ENCODE measurements around the gene UBE2D2.
A peak's percentile ranks its signal among the peaks of the same experiment; 100 is the strongest.
"Not testable (repeated sequence)": the region's sequence is repeated elsewhere in the genome, so short reads cannot be mapped to it uniquely, and the experiment has no call there.

Gene UBE2D2

GRCh38 chr5:139588116-139588515, 27.0 kb downstream of the UBE2D2 start:
- DNase-seq = not testable (repeated sequence)

- no peak for DNase-seq
Measured at GRCh38 chr5:139588962-139589361, 27.8 kb downstream of the UBE2D2 start.

GRCh38 chr5:139592289-139592688, 31.1 kb downstream of the UBE2D2 start:
- DNase-seq = no peak

- DNase-seq = not testable (repeated sequence)
Measured at GRCh38 chr5:139593076-139593475, 31.9 kb downstream of the UBE2D2 start.

- no peak for DNase-seq
Measured at GRCh38 chr5:139593716-139594319, 32.7 kb downstream of the UBE2D2 start.

GRCh38 chr5:139597134-139597533, 36.0 kb downstream of the UBE2D2 start:
- no peak for DNase-seq

GRCh38 chr5:139598601-139598965, 37.4 kb downstream of the UBE2D2 start:
- DNase-seq = not testable (repeated sequence)

GRCh38 chr5:139600336-139600949, 39.3 kb downstream of the UBE2D2 start:
- peak; percentile 11 for DNase-seq

GRCh38 chr5:139601429-139601828, 40.3 kb downstream of the UBE2D2 start:
- DNase-seq = no peak

GRCh38 chr5:139601948-139602347, 40.8 kb downstream of the UBE2D2 start:
- DNase-seq = not testable (repeated sequence)

- DNase-seq = no peak
Measured at GRCh38 chr5:139605887-139606286, 44.7 kb downstream of the UBE2D2 start.

GRCh38 chr5:139611703-139612584, 50.8 kb downstream of the UBE2D2 start:
- no peak for DNase-seq

GRCh38 chr5:139619861-139620260, 58.7 kb downstream of the UBE2D2 start:
- DNase-seq = no peak

GRCh38 chr5:139625398-139625797, 64.3 kb downstream of the UBE2D2 start:
- DNase-seq = not testable (repeated sequence)

- no peak for DNase-seq
Measured at GRCh38 chr5:139630855-139631254, 69.7 kb downstream of the UBE2D2 start.

- DNase-seq = no peak
Measured at GRCh38 chr5:139631520-139632165, 70.5 kb downstream of the UBE2D2 start.

GRCh38 chr5:139633295-139634027, 72.3 kb downstream of the UBE2D2 start:
- DNase-seq = peak; percentile 78

GRCh38 chr5:139634028-139634325, 72.8 kb downstream of the UBE2D2 start:
- no peak for DNase-seq

- DNase-seq = no peak
Measured at GRCh38 chr5:139634541-139634940, 73.4 kb downstream of the UBE2D2 start.

GRCh38 chr5:139635191-139635590, 74.1 kb downstream of the UBE2D2 start:
- DNase-seq = no peak

- peak; percentile 85 for DNase-seq
Measured at GRCh38 chr5:139635606-139636206, 74.6 kb downstream of the UBE2D2 start.

GRCh38 chr5:139636207-139636792, 75.2 kb downstream of the UBE2D2 start:
- no peak for DNase-seq
